Measurements from ENCODE around the gene SNX25.
"Not testable (repeated sequence)": the region's sequence is repeated elsewhere in the genome, so short reads cannot be mapped to it uniquely, and the experiment has no call there.

Gene SNX25

DNA sequence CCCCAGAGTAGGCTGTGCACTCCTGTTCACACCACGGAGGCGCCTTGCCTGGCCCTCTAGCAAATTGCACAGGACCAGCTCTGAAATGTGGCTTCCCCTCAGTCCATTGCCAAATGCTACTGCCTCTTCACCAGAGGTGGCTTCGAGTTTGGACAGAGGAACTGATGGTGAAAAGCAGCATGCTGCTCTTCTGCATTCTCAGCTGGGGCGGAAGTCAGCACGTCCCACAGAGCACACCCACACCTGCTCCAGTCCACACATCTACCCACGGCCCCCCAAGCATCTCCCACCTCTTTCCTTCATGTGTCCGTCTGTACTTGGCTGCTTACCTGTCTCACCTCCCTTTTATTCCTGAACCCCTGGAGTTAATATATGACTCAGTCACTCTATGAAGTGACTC, 142.8 kb downstream of the SNX25 start:
- no peak for DNase-seq

DNA sequence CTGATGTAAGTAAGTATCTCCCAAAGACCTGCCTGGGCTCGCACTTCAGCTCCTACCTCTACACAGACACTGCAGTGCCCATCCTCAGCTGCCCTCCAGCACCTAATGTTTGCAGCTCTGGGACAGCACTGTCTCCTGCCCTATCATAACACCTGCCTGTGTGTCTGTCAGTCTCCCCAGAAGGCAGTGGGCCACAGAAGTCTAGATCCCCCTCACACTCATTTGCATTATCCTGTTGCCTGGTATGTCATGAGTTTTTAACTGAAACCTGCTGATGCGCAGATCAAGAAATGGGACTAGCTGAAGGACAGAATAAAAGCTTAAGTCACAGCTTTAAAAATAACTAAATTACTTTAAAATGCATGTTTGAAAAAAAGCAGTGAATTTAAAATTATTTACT, 143.3 kb downstream of the SNX25 start:
- no peak for DNase-seq

DNA sequence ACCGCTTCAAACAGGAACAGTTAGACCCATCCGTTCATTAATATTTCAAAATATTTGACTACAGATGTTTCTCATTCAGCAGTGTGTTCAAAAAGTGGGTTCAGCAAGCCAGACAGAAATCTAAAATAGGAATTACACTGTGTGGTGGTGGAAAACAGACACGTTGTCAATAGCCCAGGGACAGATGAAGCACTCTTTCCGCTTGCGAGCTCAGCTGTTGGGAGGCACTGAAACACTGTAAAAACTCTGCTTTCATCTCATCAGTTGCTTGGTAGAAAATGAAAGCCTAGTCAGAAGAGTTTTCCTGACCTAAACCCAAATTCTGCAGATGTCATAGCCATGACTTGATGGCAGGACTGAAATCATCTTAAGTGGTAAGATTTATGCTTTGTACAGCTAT, 147.8 kb downstream of the SNX25 start:
- no peak for DNase-seq

DNA sequence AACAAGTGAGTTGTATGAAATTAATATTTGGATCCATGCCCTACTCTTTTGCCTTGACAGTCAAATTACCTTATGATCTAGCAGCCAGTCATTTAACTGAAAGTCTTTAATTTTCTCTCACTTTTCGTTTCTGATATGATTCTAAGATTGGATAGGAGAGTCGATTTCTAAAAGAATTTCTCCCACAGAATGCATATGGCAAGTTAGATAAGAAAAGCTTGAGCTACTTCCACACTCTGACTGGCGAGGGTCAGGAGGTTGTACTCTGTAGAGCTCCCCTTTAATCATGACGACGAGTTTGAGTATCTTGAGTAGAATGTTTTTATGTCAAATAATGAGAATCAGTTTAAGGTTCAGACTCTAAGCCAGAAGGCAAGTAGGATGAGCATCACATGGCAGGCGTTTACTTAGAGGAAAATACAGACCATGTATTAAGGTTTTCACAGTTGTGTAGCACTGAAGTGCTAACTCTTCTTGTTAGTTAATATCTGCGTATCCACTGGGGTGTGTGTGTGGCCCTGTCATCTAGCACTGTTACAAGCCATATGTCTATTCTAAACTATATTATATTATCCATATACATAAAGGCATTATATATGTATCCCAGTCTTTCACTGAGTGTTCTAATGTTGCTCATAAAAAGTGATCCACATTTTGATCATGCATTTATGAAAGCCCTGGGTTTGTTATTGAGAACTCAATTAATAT, 148.5 kb downstream of the SNX25 start:
- no peak for DNase-seq

DNA sequence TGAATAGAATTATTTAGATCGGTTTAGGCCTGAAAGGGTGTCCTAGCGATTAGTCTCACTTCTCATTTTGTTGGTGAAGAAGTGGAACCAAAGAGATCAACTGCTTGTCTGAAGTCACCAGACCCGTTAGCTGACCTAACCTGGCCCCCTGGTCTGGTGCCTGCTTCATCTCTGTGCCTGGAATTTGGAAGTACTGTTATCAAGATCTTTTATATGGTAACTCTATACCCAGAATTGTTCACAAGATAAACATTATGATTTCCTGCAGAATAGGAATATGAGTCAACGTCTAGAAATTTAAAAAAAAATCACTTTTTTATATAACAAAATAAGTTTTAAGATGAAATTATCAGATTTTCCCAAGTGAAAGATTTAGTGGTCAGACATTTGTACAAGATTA, 149.1 kb downstream of the SNX25 start:
- no peak for DNase-seq

DNA sequence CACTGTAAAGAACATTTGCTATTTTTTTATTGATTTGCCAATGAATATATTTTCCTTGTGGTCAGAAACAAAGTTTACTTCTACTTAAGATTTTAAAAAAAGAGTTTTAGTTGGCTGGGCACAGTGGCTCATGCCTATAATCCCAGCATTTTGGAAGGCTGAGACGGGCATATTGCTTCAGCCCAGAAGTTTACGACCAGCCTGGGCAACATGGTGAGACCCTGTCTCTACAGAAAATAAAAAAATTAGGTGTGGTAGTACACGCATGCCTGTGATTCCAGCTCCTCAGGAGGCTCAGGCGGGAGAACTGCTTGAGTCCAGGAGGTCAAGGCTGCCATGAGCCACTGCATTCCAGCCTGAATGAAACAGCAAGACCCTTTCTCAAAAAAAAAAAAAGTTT, 149.6 kb downstream of the SNX25 start:
- DNase-seq, result no peak

DNA sequence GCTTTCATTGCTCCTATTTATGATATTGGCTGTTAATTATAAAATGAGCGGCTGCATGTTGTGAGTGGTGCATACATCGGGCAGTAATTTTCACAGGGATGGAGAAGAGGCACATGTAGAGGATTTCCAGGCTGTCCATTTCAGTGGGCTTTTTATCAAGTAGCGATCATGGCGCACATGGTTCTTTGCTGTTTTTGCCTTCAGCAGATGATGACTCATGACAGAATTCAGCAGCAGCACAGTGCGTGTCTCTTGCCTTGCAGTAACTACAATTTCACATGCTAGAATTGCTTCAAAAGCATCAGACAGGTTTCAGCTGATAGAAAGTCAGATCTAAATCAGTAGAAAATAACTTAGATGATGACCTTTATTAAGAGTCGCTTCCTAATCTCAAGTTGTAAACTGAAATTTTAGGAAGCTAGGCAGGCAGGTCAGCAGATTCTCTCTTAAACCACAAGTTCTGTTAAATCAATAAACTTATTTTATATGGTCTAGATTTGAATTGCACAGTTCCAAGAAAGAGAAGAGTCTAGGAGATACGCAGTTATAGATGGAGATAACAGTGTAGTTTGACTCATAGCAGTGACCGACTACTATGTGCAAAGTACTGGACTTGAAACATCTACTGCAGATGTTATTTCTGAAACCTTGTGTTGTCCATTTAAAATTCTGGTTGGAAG, 150.5 kb downstream of the SNX25 start:
- DNase-seq, result no peak

DNA sequence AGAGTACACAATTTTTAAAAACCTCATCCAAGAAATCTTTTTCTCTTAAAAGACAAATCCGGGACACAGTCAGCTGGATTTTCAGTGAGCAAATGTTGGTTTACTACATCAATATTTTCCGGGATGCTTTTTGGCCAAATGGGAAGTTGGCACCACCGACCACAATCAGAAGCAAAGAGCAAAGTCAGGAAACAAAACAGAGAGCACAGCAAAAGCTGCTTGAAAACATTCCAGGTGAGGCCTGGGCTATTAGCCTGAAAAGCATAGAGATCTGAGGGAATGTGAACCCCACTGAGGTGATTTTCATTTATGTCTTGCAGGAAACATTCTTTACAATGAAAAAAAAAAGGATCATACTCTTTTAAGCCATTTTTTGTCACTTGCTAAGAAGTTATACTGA, 152.5 kb downstream of the SNX25 start:
- no peak for DNase-seq

DNA sequence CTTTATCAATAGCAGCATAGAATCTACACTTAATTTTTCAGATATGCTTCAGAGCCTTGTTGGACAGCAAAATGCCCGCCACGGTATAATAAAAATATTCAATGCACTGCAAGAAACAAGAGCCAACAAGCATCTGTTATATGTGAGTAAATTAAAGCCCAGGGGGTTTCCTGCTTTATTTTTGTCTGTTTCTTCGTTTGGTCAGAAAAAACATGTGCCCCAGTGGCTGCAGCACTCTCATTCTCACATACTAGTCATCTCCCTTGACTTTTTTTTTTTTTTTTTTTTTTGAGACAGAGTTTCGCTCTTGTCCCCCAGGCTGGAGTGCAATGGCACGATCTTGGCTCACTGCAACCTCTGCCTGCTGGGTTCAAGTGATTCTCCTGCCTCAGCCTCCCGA, 153.2 kb downstream of the SNX25 start:
- not testable (repeated sequence) for DNase-seq

DNA sequence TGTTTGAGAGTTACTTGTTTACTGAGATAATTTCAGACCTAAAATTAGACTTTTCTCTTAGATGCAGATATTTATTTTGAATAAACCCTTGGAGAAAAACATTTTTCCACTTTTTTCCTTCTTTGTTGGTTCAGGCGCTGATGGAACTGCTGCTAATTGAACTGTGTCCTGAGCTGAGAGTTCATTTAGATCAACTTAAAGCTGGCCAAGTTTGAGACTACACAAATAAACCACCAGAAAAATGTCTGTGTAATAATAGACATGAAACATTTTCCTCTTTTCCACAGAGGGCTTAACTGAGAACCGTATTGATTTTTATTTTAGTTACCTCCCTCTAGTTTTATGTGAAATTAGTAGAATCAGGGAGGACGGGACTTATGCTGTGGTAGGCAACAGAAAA, 153.9 kb downstream of the SNX25 start:
- DNase-seq, result no peak

DNA sequence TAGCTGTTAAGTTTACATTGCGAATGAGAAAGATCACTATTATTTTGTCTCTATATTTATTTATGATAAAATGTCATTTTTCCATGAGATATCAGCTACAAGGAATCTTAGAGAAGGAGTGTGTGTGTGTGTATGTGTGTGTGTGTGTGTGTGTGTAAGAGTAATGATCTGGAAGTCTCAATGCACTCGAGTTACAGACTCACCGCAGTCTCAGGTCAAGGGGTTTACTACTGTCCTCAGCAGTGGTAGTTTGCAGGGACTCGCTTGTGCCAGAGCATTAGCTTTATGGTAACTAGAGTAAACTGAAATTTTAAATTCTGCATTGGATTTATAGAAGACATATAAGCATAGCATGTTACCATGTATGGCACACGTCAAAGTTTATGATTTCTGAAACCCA, 155.5 kb downstream of the SNX25 start:
- no peak for DNase-seq

DNA sequence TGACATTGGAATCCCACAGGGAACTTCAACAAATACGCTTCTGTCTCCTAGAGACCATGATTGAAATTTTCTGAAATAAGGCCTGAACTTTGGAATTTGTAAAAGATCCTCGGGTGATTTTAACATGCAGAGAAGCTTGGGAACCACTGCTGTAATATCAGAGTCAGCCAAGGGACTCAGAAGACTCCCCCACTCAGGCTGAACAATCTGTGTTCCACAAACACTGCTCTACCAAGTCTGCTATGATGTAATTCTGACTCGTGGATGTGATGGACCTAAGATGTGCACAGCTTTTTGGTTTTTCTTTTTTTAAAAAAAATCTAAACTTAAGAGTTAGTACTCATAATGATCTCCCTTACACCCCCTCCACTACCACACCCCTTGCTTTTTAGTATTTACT, 160.3 kb downstream of the SNX25 start:
- no peak for DNase-seq

DNA sequence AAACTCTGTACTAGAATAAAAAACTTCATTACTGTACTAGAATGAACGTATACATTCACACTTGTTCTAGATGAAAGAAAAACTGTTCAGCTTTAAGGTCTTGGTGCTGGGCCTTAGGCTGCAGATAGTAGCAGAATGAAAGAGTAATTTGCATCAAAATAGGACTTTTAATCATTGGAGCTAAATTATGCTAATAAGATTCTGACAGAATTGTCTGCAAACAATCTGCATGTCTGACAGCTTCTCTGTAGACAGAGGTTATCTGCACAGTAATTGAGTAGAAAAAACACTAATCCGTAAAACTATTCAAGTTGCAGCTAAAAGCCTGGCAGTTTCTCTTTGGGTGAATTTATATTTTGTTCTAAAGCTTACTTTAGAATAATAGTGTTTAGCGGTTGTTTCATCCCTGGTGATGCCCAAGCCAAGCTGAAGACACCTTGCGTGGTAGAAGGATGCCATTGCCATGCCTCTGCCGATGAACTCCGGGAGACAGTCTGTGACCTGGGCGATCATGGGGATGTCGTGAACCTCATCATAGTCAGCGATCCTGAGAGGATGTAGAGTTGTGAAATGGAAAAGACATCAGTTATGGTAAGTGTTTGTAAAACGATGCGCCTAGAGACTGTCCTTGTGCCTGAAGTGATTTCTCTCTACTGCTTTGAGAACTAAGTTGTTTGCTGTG, 161.0 kb downstream of the SNX25 start:
- DNase-seq, result no peak

DNA sequence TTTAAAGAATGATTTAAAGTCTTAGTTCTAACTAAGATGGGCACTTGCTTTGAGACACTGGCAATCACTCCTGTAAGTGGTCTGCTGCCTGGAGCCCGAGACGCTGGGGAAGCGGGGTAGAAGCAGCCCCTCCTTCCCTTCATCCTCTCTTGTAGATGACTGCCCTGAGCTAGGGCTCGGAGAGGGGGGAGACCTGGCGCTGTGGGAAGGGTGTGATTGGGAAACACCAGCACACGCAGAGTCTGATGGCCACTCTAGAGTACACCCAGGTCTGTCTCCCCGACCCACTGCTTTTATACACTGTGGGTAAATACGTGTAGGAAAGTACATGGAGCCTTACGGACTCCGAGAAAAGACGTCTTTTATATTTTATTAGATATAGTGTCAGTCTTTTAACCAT, 162.3 kb downstream of the SNX25 start:
- no peak for DNase-seq

DNA sequence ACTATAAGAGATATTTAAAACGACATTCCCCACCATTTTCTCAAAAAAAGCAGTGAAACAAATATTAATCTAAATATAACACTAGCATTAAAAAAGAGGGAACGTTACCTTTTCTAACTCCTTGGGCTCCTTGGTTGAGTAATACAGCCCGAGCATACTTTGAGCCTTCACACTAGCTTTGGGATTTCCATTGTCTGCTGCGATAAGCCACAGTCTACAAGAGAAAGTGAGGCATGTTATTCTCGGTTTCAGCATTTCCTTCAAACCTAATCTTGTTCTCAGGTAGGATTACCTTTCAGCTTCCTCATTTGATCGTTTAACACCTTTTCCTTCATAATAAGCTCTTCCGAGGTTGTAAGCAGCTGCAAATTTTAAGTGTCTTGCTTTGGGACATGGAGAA, 164.6 kb downstream of the SNX25 start:
- no peak for DNase-seq

DNA sequence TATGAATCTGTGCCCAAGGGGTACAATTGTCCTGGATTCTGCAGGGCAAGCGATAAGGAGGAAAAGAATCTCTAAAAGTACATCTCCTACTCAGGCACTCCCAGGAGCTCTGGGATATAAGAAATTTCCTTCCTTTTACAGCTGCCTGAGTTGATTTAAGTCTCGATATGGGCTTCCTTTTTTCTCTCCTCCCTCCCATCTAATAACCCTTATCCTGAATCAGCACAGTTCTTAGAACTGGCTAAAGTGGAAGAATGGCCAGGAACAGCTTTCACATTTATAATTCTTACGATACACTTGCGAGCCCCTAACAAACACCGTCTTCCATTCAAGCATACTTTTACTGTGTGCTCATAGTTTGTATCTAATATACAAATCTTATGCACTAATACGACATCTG, 165.2 kb downstream of the SNX25 start:
- no peak for DNase-seq

DNA sequence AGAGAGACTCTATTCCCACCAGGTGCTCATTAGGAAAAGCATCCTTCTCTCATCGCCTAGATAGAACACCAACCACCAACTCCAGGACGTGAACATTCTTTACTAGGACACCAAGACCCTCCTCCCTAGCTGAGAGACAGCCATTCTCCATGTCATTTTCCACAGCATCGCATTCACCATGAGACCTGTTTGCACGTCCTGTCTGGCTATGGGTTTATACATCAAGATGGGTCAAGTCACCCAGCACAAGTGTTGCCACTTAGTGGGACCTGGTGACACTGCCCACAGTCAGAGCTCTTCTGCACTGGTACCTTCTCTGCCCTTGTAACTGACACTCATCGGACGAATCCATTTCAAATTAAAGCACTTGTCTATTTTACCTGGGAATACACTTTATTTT, 168.9 kb downstream of the SNX25 start:
- DNase-seq, result no peak

DNA sequence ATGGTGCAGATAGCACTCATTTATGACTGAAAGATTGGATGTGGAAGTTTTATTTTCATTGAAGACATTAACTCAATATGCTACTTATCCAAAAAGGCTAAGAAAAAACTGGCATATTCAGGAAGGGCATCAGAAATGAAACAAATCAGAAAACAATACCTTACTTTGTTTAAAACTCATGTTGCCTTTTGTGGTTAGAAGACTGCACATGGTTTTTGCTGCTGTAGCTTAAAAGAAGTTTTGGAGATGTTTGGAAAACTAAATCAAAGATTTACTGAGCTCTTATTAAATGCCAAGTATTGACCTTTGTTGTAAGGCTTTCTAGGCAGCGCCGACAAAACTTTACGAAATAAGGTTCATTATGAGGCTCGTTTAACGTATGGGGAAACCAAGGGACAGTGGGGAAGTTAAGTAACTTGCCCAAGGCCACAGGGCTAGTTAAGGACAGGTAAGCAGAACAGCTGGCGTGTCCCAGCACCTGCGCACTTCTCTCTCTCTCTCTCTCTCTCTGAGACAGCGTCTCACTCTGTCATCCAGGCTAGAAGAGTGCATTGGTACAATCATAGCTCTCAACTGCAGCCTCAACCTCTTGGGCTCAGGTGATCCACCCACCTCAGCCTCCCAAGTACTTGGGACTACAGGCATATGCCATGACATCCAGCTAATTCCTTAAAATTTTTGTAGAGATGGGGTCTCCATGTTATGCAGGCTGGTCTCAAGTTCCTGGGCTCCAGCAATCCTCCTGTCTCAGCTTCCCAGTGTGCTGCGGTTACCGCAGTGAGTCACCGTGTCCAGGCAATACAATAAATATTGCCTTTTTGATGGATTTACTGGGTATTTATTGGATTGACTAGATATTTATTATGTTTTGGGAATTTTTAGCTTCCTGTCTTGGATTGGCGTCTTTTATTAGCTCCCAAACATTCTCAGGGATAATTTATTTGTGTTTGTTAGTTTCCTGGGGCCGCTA, 170.2 kb downstream of the SNX25 start:
- no peak for DNase-seq

DNA sequence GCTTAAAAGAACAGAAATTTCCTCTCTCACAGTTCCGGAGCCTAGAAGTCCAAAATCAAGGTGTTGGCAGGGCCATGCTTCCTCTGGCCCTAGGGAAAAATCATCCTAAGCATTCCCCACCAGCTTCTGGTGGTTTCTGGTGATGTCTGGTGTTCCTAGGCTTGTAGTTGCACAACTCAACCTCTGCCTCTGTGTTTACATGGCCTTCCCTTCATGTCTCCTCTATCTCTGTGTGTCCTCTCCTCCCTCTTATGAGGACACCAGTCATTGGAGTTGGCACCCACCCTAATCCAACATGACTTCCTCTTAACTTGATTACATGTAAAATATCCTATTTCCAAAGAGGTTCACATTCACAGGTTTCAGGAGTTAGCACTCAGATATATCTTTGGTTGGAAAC, 170.9 kb downstream of the SNX25 start:
- no peak for DNase-seq

DNA sequence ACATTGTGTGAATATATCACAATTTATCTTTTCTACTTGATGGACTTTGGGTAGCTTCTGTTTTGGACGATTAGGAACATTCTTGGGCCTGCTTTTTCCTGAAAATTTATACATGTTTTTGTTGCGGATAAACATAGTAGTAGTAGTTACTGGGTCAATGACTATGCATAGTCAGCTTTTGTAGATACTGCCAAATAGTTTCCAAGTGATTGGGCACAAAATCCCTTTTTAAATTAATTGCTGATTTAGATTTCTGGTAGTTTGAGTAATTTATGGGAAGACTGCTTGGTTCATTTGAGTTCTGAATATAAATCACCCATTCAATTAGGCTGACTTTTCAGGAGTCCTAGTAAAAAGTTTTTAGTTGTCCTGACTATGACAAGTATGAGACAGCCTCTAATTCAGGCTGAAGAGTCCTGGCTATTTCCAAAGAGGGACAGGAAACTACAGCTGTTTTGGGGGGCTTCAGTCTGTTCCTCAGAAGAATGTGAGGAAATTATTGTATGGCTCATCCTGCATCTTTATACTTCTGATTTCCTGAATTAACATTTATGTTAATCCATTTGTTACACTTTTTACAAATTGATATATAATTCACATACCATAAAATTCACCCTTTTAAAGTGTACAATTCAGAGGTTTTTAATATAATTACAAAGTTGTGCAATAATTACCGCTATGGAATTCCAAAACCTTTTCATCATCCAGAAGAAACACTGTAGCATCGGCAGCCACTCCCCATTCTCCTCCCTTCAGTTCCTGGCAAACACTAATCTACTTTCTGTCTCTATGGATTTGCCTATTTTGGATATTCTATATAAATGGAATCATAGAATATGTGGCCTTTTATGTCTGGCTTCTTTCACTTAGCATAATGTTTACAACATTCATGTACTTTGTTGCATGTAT, 172.1 kb downstream of the SNX25 start:
- no peak for DNase-seq

DNA sequence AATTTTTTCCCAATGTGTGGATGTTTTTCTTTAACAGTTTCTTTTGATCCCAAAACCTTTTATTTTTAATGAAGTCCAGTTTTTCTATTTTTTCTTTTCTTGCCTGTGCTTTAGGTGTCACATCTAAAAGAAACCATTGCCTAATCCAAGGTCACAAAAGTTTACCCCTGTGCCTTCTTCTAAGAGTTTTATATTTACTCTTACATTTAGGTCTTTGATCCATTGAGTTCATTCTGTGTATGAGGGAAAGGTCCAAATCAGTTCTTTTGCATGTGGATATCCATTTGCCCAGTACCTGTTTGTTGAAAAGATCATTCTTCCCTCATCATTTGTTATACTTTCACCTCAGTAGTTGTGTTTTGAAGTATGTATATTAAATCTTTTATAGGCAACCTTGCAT, 173.4 kb downstream of the SNX25 start:
- no peak for DNase-seq

DNA sequence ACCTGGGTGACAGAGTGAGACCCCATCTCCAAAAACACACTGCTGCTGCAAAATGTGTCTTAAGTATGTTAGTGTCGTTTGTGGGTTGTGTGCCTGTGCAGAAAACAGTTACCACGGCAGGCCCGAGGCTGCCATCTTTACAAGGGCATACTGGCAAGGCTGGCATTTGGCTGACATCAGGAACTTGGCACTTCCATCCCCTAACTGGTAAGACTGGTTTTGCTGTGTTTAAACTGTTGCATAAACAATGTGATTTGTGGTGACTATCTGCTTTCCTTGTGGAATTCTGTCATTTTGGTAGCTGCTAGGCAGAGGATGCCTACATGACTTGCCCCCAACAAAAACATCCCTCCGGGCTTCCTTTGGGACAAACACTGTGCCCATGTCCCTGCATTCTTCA, 174.1 kb downstream of the SNX25 start:
- no peak for DNase-seq
